ENCODE measurements around the gene SP7. TPM values are rescaled to one million over a fixed set of nuclear protein-coding genes. Genes with fewer than 3 reads are reported as not detected.

SP7 gene
- total and polyA plus RNA-seq, 9 of the 15 experiments (the other 6 are each of a cell fraction or from before 2014, with no cell fraction given) = 0.04 TPM; not detected in 8

DNA sequence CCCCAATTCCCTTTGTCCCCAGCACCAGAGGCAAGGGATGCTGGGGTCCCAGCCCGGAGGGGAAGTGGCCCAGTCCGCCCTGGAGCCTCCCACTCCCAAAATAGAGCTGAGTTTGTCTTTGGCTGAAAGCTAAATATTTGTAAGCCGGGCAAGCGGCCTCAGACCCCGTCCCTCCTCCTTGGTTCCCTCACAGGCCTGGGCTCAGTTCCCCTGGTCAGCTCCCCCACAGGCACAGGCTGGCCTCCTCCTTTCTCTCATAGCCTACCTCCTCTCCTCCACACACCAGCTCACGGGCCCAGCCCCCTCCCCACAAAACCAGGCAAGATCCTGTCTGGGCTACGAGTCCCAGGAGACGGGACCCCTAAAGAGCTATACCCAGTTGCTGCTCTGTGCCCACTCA lies 1.3 kb downstream of the SP7 start:
- TF ChIP-seq ZBTB7A (IDR thresholded peaks at IDR 0.05; ENCODE audit: borderline replicate concordance, control insufficient read depth, low read depth, low read length) = 0 out of 2 replicates have a peak, but pooled peaks have one; percentile 30
- no peak for TF ChIP-seq ZHX1 (conservative IDR thresholded peaks at IDR 0.05; ENCODE audit: low read length)
- H2AFZ ChIP-seq (ENCODE audit: low read depth, low read length) = no peak overlapping the region
- H3K9ac ChIP-seq (ENCODE audit: insufficient read depth in 1 of 2, low read depth in 2 of 2, low read length in 2 of 2) = peak overlapping the region in 1 of 2 experiments; percentile 48; a peak in 2 of 4 replicates
- no peak for DNase-seq (ENCODE audit: extremely low read depth in 1 of 4, low spot score in 3 of 4)
- H3K9me1 ChIP-seq (ENCODE audit: control insufficient read depth, insufficient read depth, low read length) = no peaks in the 10 kb centered on the region
- H3K27ac ChIP-seq (ENCODE audit: extremely low read depth, low read depth, low read length) = no peak overlapping the region
- WGBS (ENCODE audit: insufficient coverage, low coverage, missing lambda C conversion rate) = 65% methylated on average over 5 of the region's 8 CpGs
- no peak overlapping the region for H3K4me2 ChIP-seq (ENCODE audit: insufficient read depth, low read length)
- H3K9me3 ChIP-seq (replicated peaks; ENCODE audit: control insufficient read depth, insufficient read depth, low read depth, low read length) = no peaks in the 10 kb centered on the region
- H3K4me3 ChIP-seq = no peak overlapping the region
- in situ Hi-C loops (cut with MboI) = no loop called here
- no peak for ATAC-seq
- H3K36me3 ChIP-seq (ENCODE audit: control insufficient read depth, insufficient read depth, low read length) = no peaks in the 10 kb centered on the region
- intact Hi-C loops (cut with micrococcal nuclease) = no loop called here
- no peak for FAIRE-seq
- ChIA-PET POLR2A (interaction anchor here (0.6 to 2.0 kb wide), 6 partner anchors 9 to 176 kb away, joined by 3 to 12 read pairs (median 4); partner anchors contain the start of genes AAAS and TARBP2), CTCF (ENCODE audit: low intra/inter-chr PET ratio) (interaction anchor here (0.6 kb wide), 1 partner anchor 9 kb away, joined by 4 read pairs; no protein-coding TSS in a partner anchor)
- no peaks in the 10 kb centered on the region for H4K20me1 ChIP-seq (replicated peaks; ENCODE audit: control insufficient read depth, insufficient read depth, low read length)
- peaks cover 17 to 31% of the 10 kb centered on the region in 2 experiments for H3K4me1 ChIP-seq (replicated peaks in 1 of 2; ENCODE audit: control insufficient read depth in 2 of 2, insufficient read depth in 2 of 2, low read length in 2 of 2)
- no peaks in the 10 kb centered on the region for H3K27me3 ChIP-seq (ENCODE audit: control insufficient read depth in 2 of 2, insufficient read depth in 2 of 2, low read length in 2 of 2)
- no TSS peak for BruUV-seq (replicated peaks)
- no peaks in the 10 kb centered on the region for H3K79me2 ChIP-seq (ENCODE audit: control insufficient read depth, insufficient read depth, low read length)

Measured in K562 (cell line).